GM23248 (cell line): ENCODE results near the gene GPSM1.

Experiments
- EZH2 ChIP-seq: fragments of 200-600 bp; sonication (generic); IDR thresholded peaks from 2 replicates; pipeline ENCODE4 v1.6.1; 2018; ENCODE audit warnings: antibody characterized with exemption, mild to moderate bottlenecking; ENCODE audit not compliant: insufficient read depth, poor library complexity, severe bottlenecking
- EZH2phosphoT487 ChIP-seq: fragments of 200-600 bp; sonication (generic); IDR thresholded peaks from 2 replicates; pipeline ENCODE4 v1.6.1; 2018; ENCODE audit warnings: antibody characterized with exemption, moderate library complexity, mild to moderate bottlenecking, low read depth; ENCODE audit not compliant: insufficient read depth

GRCh38 chr9:136293476-136294077 is 33.8 kb upstream of the GPSM1 start:
- no peak for TF ChIP-seq EZH2
- TF ChIP-seq EZH2phosphoT487: no peak
